DND-41 (cell line): ENCODE measurements around the gene PCYOX1L.

Experiments used
- ATAC-seq: fragments of 200-7000 bp; cut with Tn5 transposase; 3 replicates; pipeline ENCODE4 v1.9.1; 2021; ENCODE audit warnings: low read depth; ENCODE audit not compliant: insufficient read depth
- DNase-seq: peaks from one replicate; pipeline ENCODE4 v3.0.0-alpha.2; 2020
- H2AFZ ChIP-seq: 2 replicates; pipeline ENCODE4 v1.6.0; 2012; ENCODE audit warnings: low read depth, low read length
- H3K27ac ChIP-seq: 2 replicates; pipeline ENCODE4 v1.5.1; 2012; ENCODE audit warnings: low read length, inconsistent platforms
- H3K27me3 ChIP-seq: fragments of 200-600 bp; sonication (generic); 2 replicates; pipeline ENCODE4 v1.6.0; 2012; ENCODE audit warnings: low read length, mild to moderate bottlenecking, inconsistent platforms; ENCODE audit not compliant: insufficient read depth, poor library complexity
- H3K36me3 ChIP-seq: 2 replicates; pipeline ENCODE4 v1.5.1; 2012; ENCODE audit warnings: low read length, inconsistent platforms; ENCODE audit not compliant: insufficient read depth
- H3K4me1 ChIP-seq: 2 replicates; pipeline ENCODE4 v1.5.1; 2012; ENCODE audit warnings: mild to moderate bottlenecking, low read length; ENCODE audit not compliant: insufficient read depth
- H3K4me2 ChIP-seq: 2 replicates; pipeline ENCODE4 v1.6.0; 2012; ENCODE audit warnings: mild to moderate bottlenecking, moderate library complexity, low read length, inconsistent platforms; ENCODE audit not compliant: insufficient read depth
- H3K4me3 ChIP-seq, 2 experiments: fragments of 200-600 bp in 1 of 2; shearing (Covaris generic) in 1 of 2; 2 replicates each; pipeline ENCODE4 v1.5.1; 2012 to 2016; ENCODE audit warnings: inconsistent platforms in 2 of 2, low read length in 2 of 2, mild to moderate bottlenecking in 2 of 2, low read depth in 1 of 2, moderate library complexity in 1 of 2
- H3K79me2 ChIP-seq: 2 replicates; pipeline ENCODE4 v1.6.0; 2012; ENCODE audit warnings: low read length, inconsistent platforms; ENCODE audit not compliant: insufficient read depth
- H3K9ac ChIP-seq: 2 replicates; pipeline ENCODE4 v1.6.0; 2012; ENCODE audit warnings: low read depth, mild to moderate bottlenecking, inconsistent platforms, low read length, moderate library complexity
- H3K9me3 ChIP-seq: 2 replicates; pipeline ENCODE4 v1.5.1; 2012; ENCODE audit warnings: low read length, moderate library complexity, mild to moderate bottlenecking, inconsistent platforms; ENCODE audit not compliant: insufficient read depth, severe bottlenecking
- H4K20me1 ChIP-seq: 2 replicates; pipeline ENCODE4 v1.6.0; 2012; ENCODE audit warnings: low read length; ENCODE audit not compliant: insufficient read depth
- CTCF ChIP-seq: IDR thresholded peaks from 2 replicates; pipeline ENCODE4 v1.5.1; 2012; ENCODE audit warnings: borderline replicate concordance, low read length, moderate library complexity, mild to moderate bottlenecking; ENCODE audit not compliant: poor library complexity, severe bottlenecking; ENCODE audit errors: extremely low read depth
- EZH2 ChIP-seq: IDR thresholded peaks from 3 replicates; pipeline ENCODE4 v1.6.1; 2012; ENCODE audit warnings: borderline replicate concordance, low read depth, mild to moderate bottlenecking, moderate library complexity, low read length, inconsistent platforms; ENCODE audit not compliant: severe bottlenecking

The PCYOX1L gene

DNA sequence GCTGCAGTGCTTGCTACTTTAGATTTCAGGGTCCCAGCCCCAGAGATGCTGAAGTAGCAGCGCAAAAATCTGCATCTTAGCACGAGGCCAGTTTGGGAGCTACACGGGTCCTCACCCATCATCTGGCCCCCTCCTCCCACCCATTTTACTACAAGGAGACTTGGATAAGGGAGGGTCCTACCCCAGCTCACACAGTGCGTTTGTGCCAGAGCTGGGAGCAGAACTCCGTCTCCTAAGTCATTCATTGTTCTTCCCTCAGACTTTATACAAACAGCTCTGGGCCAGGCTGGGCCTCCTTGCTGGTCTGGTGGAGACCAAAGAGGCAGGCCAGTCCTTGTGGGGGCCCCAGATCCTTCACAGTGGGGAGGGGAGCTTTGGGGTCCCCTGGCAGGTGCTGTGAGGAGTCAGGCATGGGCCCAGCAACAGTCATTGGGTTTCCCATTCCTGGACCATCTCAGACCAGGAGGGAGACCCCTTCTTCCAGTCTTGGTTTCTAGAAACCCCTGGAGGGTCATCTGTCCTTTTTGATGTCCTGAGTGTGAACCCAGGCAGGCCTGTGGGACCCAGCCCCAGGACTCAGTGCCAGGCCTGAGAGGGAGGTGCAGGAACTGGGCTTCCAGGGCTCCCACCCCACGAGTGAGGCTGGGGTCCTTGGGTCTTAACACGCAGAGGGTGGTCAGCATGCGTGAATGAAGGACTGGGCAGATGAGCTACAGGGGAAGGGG is 23.6 kb downstream of the PCYOX1L start:
- no peaks in the 10 kb centered on the region for H3K79me2 ChIP-seq
- H3K27ac ChIP-seq: no peak overlapping the region
- H3K36me3 ChIP-seq: no peaks in the 10 kb centered on the region
- no peak overlapping the region for H3K9ac ChIP-seq
- H3K4me3 ChIP-seq: no peak overlapping the region
- no peak for TF ChIP-seq CTCF
- TF ChIP-seq EZH2: no peak
- no peak overlapping the region for H3K4me2 ChIP-seq
- DNase-seq: no peak
- no peaks in the 10 kb centered on the region for H4K20me1 ChIP-seq
- no peaks in the 10 kb centered on the region for H3K4me1 ChIP-seq
- H3K27me3 ChIP-seq: no peaks in the 10 kb centered on the region
- ATAC-seq: peak; percentile 41; the same call in 2 of the 3 replicates
- H2AFZ ChIP-seq: no peak overlapping the region
- no peaks in the 10 kb centered on the region for H3K9me3 ChIP-seq

- no peak overlapping the region for H3K27ac ChIP-seq
- H3K36me3 ChIP-seq: no peaks in the 10 kb centered on the region
- H2AFZ ChIP-seq: no peak overlapping the region
- peak; percentile 89 for TF ChIP-seq CTCF
- no peak for TF ChIP-seq EZH2
- H3K79me2 ChIP-seq: no peaks in the 10 kb centered on the region
- H3K4me2 ChIP-seq: no peak overlapping the region
- no peaks in the 10 kb centered on the region for H3K27me3 ChIP-seq
- no peaks in the 10 kb centered on the region for H4K20me1 ChIP-seq
- peak; percentile 63 for DNase-seq
- no peak overlapping the region for H3K4me3 ChIP-seq
- H3K4me1 ChIP-seq: no peaks in the 10 kb centered on the region
- peak; percentile 94 for ATAC-seq
- no peak overlapping the region for H3K9ac ChIP-seq
- H3K9me3 ChIP-seq: no peaks in the 10 kb centered on the region
Observed at GRCh38 chr5:149381986-149382338, 24.1 kb downstream of the PCYOX1L start.

GRCh38 chr5:149382517-149383220 is 24.8 kb downstream of the PCYOX1L start:
- TF ChIP-seq EZH2 (no peak), CTCF (no peak)
- no peak overlapping the region for H3K9ac ChIP-seq
- H2AFZ ChIP-seq: no peak overlapping the region
- no peak for DNase-seq
- H3K27ac ChIP-seq: no peak overlapping the region
- H3K36me3 ChIP-seq: no peaks in the 10 kb centered on the region
- no peaks in the 10 kb centered on the region for H3K9me3 ChIP-seq
- no peaks in the 10 kb centered on the region for H3K4me1 ChIP-seq
- H3K4me2 ChIP-seq: no peak overlapping the region
- H3K79me2 ChIP-seq: no peaks in the 10 kb centered on the region
- H3K27me3 ChIP-seq: no peaks in the 10 kb centered on the region
- no peak overlapping the region for H3K4me3 ChIP-seq
- ATAC-seq: no peak
- H4K20me1 ChIP-seq: no peaks in the 10 kb centered on the region
